PC-9 (cell line): ENCODE measurements around the gene ADD3. TPM values are rescaled to one million over a fixed set of nuclear protein-coding genes. Genes with fewer than 3 reads are reported as not detected.

Experiments used
- BruUV-seq: library from RNA; stranded (reverse); fragments of 400-500 nt; replicated peaks from 2 replicates; lab custom pipeline; 2021; lab: Mats Ljungman, UMichigan
- CTCF ChIA-PET: fragments of 300-600 bp; sonication (Branson Sonifier 250); formaldehyde crosslinking; loops from one replicate; lab custom pipeline; 2022; ENCODE audit warnings: antibody characterized with exemption; lab: Charles Lee
- POLR2A ChIA-PET: fragments of 300-600 bp; sonication (Branson Sonifier 250); formaldehyde crosslinking; loops from one replicate; lab custom pipeline; 2022; ENCODE audit warnings: antibody characterized with exemption; ENCODE audit not compliant: unreplicated experiment; lab: Charles Lee
- DNase-seq, 2 experiments: peaks; one replicate each; pipeline versions ENCODE4 v3.0.0 to v3.0.0-alpha.2; 2015 to 2022; ENCODE audit warnings: mixed read lengths in 1 of 2
- H2AFZ ChIP-seq: fragments of 200-600 bp; sonication (generic); 2 replicates; pipeline ENCODE4 v1.8.1; 2017; ENCODE audit warnings: antibody characterized with exemption
- H3F3A ChIP-seq: fragments of 200-600 bp; sonication (generic); 2 replicates; pipeline ENCODE4 v1.8.1; 2017; ENCODE audit warnings: antibody characterized with exemption, mild to moderate bottlenecking, low read depth; ENCODE audit not compliant: insufficient read depth
- H3K27ac ChIP-seq: fragments of 200-600 bp; sonication (generic); 2 replicates; pipeline ENCODE4 v1.6.1; 2016; ENCODE audit warnings: mixed run types
- H3K27me3 ChIP-seq: fragments of 200-600 bp; sonication (generic); 2 replicates; pipeline ENCODE4 v1.6.1; 2016; ENCODE audit warnings: low read depth, mixed run types; ENCODE audit not compliant: insufficient read depth
- H3K36me3 ChIP-seq: fragments of 200-600 bp; sonication (generic); 2 replicates; pipeline ENCODE4 v1.6.1; 2016; ENCODE audit warnings: low read depth, mixed run types
- H3K4me1 ChIP-seq: fragments of 200-600 bp; sonication (generic); replicated peaks from 2 replicates; pipeline ENCODE4 v1.6.1; 2016; ENCODE audit warnings: mixed run types; ENCODE audit not compliant: insufficient read depth
- H3K4me2 ChIP-seq: fragments of 200-600 bp; sonication (generic); 2 replicates; pipeline ENCODE4 v1.6.1; 2017; ENCODE audit warnings: mixed run types
- H3K4me3 ChIP-seq: fragments of 200-600 bp; sonication (generic); 2 replicates; pipeline ENCODE4 v1.6.1; 2016; ENCODE audit warnings: mixed run types
- H3K79me2 ChIP-seq: fragments of 200-600 bp; sonication (generic); 2 replicates; pipeline ENCODE4 v1.6.1; 2017; ENCODE audit warnings: low read depth, mixed run types
- H3K9me2 ChIP-seq: fragments of 200-600 bp; sonication (generic); 2 replicates; pipeline ENCODE4 v1.8.1; 2017; ENCODE audit warnings: mild to moderate bottlenecking; ENCODE audit not compliant: insufficient read depth
- H3K9me3 ChIP-seq: fragments of 200-600 bp; sonication (generic); 2 replicates; pipeline ENCODE4 v1.8.1; 2016; ENCODE audit warnings: low read depth; ENCODE audit not compliant: insufficient read depth
- H4K20me1 ChIP-seq: fragments of 200-600 bp; sonication (generic); 2 replicates; pipeline ENCODE4 v1.8.1; 2017; ENCODE audit not compliant: insufficient read depth
- EZH2 ChIP-seq: fragments of 200-600 bp; sonication (generic); IDR thresholded peaks from 2 replicates; pipeline ENCODE4 v1.8.0; 2017; ENCODE audit warnings: antibody characterized with exemption, low read depth
- intact Hi-C: fragments of 100-400 bp; cut with micrococcal nuclease; formaldehyde crosslinking; loops from one replicate; pipeline ENCODE4 v1.10.0; 2022; ENCODE audit not compliant: unreplicated experiment
- total RNA-seq: library from RNA; stranded (reverse); gene quantifications from 2 replicates; pipeline ENCODE4 v1.2.3, GENCODE V29; 2021
- TF ChIP-seq, protein P1 (sequence below): fragments of 200-600 bp; sonication (generic); conservative IDR thresholded peaks from 2 replicates; pipeline ENCODE4 v1.6.1; 2017; ENCODE audit warnings: mixed run types, antibody characterized with exemption, mild to moderate bottlenecking, moderate library complexity

ADD3 gene
- total RNA-seq, 1 experiment from 2014 or later: 77.7 TPM

DNA sequence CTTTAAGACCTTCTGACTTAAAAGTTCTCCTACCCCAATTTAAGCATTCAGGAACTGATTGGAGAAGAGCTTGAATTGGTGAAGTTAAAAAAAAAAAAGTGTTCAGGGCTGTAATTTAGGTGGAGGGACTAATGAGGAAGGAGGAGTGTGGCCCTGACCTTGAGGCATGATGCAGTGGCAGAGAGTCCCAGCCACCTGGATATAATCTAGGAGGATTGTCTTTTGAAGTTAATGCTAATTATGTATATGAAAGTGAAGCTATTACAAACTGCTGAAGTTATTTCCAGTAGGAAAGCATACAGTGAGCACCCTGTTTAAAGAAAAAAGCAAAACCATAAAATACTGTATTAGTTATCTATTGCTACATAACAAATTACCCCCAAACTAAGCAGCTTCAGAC is 31.5 kb downstream of the ADD3 start:
- intact Hi-C loops: no loop called here
- Histone ChIP-seq H3K4me2 (no peak overlapping the region), H3K27me3 (no peaks in the 10 kb centered on the region), H3K4me1 (no peaks in the 10 kb centered on the region), H2AFZ (no peak overlapping the region), H3K36me3 (no peaks in the 10 kb centered on the region), H3F3A (no peaks in the 10 kb centered on the region), H3K9me2 (no peaks in the 10 kb centered on the region), H3K4me3 (no peak overlapping the region), H3K79me2 (no peaks in the 10 kb centered on the region), H4K20me1 (no peaks in the 10 kb centered on the region), H3K9me3 (no peaks in the 10 kb centered on the region), H3K27ac (no peak overlapping the region)
- no peak for DNase-seq
- ChIA-PET CTCF (no interaction called here), POLR2A (no interaction called here)
- no peak for TF ChIP-seq EZH2
- TF ChIP-seq, protein P1, sequence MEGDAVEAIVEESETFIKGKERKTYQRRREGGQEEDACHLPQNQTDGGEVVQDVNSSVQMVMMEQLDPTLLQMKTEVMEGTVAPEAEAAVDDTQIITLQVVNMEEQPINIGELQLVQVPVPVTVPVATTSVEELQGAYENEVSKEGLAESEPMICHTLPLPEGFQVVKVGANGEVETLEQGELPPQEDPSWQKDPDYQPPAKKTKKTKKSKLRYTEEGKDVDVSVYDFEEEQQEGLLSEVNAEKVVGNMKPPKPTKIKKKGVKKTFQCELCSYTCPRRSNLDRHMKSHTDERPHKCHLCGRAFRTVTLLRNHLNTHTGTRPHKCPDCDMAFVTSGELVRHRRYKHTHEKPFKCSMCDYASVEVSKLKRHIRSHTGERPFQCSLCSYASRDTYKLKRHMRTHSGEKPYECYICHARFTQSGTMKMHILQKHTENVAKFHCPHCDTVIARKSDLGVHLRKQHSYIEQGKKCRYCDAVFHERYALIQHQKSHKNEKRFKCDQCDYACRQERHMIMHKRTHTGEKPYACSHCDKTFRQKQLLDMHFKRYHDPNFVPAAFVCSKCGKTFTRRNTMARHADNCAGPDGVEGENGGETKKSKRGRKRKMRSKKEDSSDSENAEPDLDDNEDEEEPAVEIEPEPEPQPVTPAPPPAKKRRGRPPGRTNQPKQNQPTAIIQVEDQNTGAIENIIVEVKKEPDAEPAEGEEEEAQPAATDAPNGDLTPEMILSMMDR: no peak
- BruUV-seq: no TSS peak

DNA sequence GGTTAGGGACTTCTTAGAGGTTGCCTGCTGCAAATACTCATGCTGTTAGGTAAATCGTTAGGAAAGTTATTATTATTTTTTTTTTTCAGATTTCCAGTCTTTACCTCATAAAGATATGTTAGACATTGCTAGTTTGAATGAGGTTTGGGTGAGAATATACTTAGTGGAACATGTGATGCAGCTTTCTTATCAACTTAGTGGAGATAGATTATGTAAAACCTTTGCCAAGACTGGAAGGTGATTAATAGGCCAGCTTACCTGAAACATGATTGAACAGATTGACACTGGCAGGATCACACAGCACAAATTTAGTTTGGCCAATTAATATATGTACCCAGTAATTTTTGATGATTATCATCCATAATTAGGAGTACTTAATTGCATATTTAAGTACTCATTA is 32.3 kb downstream of the ADD3 start:
- intact Hi-C loops: no loop called here
- H2AFZ ChIP-seq: no peak overlapping the region
- no peak overlapping the region for H3K4me3 ChIP-seq
- H3K9me2 ChIP-seq: no peaks in the 10 kb centered on the region
- H3K36me3 ChIP-seq: no peaks in the 10 kb centered on the region
- ChIA-PET POLR2A (no interaction called here), CTCF (no interaction called here)
- H4K20me1 ChIP-seq: no peaks in the 10 kb centered on the region
- H3K27me3 ChIP-seq: no peaks in the 10 kb centered on the region
- no peaks in the 10 kb centered on the region for H3K4me1 ChIP-seq
- no peaks in the 10 kb centered on the region for H3F3A ChIP-seq
- H3K4me2 ChIP-seq: no peak overlapping the region
- H3K9me3 ChIP-seq: no peaks in the 10 kb centered on the region
- TF ChIP-seq, protein P1: no peak
- TF ChIP-seq EZH2: no peak
- H3K79me2 ChIP-seq: no peaks in the 10 kb centered on the region
- no peak overlapping the region for H3K27ac ChIP-seq
- no peak for DNase-seq
- no TSS peak for BruUV-seq

DNA sequence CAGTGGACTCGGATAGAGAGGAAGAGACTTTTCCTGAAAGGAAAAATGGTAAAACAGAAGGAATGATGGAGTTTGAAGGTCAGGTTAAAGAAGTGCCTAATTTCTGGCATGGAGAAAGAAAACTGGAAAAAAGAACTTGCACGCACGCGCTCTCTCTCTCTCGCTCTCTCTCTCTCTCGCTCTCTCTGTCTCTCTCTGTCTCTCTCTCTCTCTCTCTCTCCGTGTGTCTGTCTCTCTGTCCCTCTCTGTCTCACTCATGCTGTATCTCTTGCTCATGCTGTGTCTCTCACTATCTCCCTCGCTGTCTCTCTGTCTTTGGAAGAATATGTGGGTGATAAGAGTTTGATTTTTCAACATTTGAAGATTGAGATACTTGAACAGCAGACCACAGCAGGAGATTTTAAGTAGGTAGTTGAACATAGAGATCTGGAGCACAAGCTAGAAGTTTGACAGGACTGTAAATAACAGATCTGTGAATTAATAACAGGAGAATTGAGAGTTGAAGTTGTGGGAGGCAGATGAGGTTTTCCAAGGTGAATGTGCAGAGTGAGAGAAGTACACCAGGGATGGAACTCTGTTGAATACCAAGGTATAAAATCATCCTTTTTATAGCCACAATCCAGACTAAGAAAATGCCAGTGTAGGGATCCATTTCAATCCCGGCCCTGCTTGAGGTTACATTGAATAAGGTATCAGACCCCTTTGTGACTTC is 33.1 kb downstream of the ADD3 start:
- no peaks in the 10 kb centered on the region for H3K27me3 ChIP-seq

More for the DNA sequence above, 33.1 kb downstream of the ADD3 start:
- no peaks in the 10 kb centered on the region for H3K79me2 ChIP-seq
- H3K9me3 ChIP-seq: no peaks in the 10 kb centered on the region
- H2AFZ ChIP-seq: no peak overlapping the region
- intact Hi-C loops: no loop called here
- BruUV-seq: no TSS peak
- no peaks in the 10 kb centered on the region for H3F3A ChIP-seq
- ChIA-PET POLR2A (no interaction called here), CTCF (no interaction called here)
- H3K4me3 ChIP-seq: no peak overlapping the region
- no peak overlapping the region for H3K4me2 ChIP-seq
- TF ChIP-seq EZH2: no peak
- TF ChIP-seq, protein P1: no peak
- H4K20me1 ChIP-seq: no peaks in the 10 kb centered on the region
- H3K36me3 ChIP-seq: no peaks in the 10 kb centered on the region
- no peak for DNase-seq
- no peaks in the 10 kb centered on the region for H3K4me1 ChIP-seq
- H3K27ac ChIP-seq: no peak overlapping the region
- no peaks in the 10 kb centered on the region for H3K9me2 ChIP-seq
